HG02642 (cell line): ENCODE results near the gene KCNIP1.
"Not testable (repeated sequence)": the region's sequence is repeated elsewhere in the genome, so short reads cannot be mapped to it uniquely, and the experiment has no call there.

ENCODE experiments used
- ATAC-seq: cut with Tn5 transposase; IDR thresholded peaks from one replicate; pipeline ENCODE4 v1.9.1; 2021; ENCODE audit warnings: mild to moderate bottlenecking; ENCODE audit not compliant: unreplicated experiment, poor library complexity

The KCNIP1 gene

DNA sequence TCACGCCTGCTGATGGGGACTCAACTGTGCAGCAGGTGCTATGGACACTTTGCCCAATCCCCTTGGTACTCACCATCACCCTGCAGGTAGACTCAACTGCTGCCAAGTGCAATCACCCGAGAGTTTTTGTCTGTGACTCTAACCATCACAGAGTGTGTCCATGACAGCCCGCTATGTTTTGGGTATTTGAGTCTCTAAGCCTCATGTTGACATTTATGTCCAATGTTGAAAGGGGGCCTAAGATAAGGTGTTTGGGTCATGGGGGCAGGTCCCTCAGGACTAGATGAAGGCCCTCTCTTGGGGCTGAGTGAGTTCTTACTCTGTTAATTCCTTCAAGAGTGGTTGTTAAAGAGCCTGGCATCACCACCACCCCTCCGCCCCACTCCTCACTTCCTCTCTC lies 235.6 kb downstream of the KCNIP1 start:
- no peak for ATAC-seq

DNA sequence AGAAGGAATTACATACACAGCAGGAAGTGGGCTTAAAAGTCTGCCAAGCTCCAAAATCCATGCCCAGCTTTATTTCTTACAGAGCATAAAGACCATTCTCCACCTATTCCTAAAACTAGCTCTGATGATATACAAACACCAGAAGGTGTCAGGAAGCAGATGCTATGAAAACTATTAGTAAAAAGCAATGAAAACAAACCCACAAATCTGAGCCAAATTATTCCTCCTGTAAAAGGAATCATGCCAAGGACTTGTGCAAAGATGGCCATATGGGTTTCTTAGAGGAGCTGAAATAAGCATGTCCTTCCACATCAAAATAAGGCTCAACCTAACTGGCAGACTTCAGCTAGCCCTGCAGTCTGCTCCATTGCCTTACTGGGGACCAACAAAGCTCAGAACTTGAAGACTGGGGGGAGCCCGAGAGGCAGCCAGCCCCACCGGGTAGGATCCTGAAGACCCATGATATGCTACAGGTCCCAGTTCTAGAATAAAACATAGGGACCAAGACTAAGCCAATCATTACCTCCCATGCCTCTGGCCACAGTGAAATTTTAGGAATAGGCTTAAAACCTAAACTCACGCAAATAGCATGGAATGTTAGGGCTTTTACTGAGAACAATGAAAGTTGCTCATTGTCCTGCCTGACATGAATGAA lies 236.9 kb downstream of the KCNIP1 start:
- no peak for ATAC-seq

DNA sequence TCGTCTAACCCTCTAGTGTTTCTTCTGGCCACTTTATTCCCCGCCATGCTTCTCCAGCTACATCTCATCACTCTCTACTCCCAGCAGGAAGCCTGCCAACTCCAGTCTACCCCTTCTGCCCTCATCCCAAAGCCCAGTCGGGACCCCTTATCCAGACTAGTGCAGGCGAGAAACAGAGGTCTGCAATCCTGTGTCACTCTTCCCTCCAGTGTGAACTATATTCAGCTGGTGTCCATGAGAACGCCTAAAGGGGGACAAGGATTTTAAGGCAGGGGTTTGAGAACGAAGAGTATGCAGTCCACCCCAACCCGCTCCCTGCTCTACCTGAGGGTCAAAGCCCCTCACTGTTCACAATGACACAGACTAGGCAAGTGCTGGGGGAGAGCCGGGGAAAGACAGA lies 238.0 kb downstream of the KCNIP1 start:
- no peak for ATAC-seq

DNA sequence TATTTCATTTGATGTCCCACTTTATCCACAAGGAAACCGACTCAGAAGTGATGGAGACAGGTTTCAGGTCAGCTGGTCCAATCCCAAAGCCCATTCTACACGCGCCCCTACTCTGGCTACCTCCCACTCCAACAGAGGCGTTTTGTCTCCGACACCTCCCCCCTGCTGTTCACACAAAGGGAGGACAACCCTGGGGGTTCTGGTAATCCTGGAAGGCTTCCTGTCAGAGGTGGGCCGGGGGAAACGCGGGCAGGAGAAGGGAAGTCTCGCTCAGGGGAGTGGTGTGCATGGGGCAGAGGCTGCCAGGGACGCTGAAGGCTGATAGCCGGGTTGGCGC lies 240.0 kb downstream of the KCNIP1 start:
- no peak for ATAC-seq

DNA sequence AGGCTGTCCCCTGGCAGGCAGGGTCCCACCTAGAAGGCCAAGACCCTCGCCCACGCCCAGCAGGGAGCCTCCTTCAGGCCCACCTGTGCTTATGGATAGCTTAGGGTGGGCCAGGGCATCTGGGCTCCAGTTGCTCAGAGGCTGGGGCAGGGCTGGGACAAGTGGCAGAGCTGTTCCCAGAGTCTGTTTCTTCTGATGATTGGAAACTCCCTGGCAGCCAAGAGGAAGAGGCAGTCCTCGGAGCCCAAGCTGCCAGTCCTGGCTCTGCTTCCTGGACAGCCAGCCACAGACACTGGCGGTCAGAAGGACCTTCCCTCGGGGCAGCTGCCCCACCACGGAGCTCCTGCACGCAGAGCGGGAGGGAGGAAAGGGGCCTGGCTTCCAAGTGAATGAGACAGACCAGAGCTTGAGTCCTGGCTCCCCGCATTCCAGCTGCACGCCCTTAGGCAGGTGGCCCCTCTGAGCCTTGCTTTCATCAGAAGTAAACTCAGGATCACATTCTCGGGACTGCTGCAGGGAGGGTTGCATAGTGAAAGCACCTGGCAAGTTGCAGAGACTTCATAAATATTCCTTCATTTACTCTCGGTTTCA lies 241.8 kb downstream of the KCNIP1 start:
- no peak for ATAC-seq

DNA sequence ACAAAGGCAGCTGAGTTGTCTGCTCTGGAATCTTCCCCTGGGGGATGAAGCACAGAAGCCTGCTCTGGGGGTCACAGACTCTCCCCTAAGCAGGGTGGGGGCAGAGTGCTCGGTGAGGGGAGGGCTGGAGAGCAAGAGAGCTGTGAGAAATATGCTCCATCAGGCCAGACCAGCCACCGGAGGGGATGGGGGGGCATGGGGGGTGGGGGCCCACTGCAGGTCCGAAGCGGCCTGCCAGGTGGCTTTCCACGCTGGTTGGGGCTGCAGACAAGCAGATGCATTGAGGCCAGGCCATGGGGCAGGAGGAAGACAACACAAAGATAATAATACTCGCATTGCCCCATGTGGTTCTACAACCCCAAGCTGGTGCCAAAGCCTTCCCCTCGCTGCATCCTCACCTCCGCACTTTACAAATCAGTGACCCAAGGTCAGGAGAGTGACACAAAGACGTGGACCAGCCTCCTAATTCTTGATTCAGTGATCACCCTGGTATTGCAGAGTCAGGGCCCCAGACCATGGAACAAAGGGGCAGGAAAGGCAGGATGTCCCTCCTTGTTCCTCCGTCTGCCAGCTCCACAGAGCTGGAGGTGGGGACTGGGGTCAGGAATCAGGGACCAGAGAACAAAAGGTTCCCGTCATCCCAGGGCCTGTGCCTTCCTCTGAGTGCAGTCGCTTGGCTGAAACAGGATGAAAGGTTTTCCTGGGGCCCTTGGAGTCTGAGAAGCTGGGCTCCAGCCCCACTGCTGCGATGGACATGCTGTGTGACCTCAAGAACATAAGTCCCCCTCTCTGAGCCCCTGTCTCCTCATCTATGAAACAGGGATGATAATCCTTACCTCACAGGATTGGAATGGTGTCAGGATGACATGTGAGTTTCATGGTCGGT lies 242.5 kb downstream of the KCNIP1 start:
- ATAC-seq = no peak

DNA sequence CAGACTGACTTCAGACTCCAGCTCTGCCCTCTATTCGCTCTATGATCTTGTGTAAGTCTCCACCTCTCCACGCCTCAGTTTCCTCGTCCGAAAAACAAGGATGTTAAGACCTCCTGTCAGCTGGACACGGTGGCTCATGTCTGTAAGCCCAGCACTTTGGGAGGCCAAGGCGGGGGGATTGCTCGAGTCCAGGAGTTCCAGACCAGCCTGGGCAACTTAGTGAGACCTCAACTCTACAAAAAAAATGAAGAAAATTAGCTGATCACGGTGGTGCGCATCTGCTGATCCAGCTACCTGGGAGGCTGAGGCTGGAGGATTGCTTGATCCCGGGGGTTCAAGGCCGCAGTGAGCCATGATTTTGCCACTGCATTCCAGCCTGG lies 243.1 kb downstream of the KCNIP1 start:
- no peak for ATAC-seq

DNA sequence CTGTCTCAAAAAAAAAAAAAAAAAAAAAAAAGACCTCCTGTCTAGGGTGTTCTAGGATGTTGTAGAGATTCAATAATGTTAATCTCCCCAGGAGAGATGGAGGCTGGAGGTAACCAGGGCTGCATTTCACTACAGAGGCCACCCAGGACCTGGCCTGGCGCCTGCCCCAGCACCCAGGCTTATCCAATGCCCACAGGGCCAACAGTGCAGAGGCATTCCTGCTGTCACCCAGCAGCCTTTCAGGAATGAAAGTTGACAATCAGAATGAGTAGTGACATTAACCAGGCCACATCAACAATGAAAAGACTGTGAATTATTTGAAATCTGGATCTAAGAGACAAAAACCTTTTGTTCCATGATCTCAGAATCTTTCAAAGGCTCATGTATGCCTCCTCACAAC lies 243.5 kb downstream of the KCNIP1 start:
- ATAC-seq = no peak

DNA sequence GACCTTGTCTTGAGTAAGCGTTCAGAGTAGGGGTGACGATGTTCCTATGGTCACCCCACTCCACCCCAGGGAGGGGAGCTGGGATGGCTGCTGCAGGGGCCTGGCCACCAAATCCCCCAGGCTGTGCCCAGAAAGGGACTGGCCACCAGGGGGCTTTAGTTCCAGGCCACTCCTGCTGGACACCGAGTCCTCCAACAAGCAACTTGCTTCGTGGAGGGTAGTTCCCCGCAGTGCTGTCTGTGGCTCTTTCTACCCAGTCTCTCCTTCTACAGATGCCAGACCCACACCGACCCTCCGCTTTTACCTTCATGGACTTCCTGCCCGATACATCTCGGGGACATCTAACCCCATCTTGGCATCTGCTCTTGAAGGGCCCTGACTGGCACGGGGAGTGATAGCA lies 244.0 kb downstream of the KCNIP1 start:
- no peak for ATAC-seq

DNA sequence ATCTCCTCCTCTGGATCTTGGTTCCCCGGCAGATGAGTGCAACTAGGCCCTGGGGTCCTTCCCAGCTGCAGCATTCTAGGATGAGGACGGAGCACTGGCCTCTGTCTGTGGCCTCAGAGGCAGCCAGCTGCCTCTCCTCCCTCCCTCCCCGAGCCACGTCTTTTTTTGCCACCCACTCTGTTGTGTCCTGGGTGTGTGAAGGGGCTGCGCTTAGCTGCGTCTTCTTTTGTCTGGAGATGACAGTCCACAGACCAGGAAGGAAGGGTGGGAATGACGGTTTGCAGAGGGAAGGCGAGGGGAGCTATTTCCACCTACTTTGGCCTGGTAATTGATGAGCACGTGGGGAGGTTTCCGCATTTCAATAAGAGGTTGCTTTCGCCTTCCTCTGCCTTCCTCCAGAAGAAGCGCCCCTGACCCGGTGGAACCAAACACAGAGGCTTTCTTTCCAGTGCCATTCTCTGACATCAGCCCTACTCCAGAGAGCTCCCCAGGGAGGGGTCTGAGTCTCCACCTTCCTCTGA lies 245.2 kb downstream of the KCNIP1 start:
- no peak for ATAC-seq

DNA sequence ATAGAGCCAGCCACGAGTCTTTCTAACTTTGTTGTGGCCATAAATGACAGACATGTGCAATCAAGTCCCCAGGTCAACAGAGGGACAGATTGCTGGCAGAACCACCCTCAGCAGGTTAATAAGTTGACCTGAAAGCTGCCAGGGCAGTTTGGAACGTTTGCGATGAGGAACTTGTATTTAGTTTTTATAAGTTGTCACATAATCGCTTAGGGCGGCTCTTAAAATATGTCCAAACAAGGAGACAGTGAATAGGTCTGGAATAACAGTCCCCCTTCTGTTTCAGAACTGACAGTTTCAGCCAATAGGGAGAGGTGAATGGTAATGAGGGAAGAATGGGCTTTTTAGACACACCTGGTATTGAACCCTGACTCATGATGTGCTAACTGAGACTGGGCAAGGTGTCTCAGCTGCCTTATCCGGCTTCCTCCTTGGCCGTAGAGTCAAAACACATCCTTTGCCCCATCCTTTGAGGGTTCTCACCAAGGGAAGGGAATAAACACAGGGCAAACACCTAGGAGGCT lies 246.2 kb downstream of the KCNIP1 start:
- no peak for ATAC-seq

DNA sequence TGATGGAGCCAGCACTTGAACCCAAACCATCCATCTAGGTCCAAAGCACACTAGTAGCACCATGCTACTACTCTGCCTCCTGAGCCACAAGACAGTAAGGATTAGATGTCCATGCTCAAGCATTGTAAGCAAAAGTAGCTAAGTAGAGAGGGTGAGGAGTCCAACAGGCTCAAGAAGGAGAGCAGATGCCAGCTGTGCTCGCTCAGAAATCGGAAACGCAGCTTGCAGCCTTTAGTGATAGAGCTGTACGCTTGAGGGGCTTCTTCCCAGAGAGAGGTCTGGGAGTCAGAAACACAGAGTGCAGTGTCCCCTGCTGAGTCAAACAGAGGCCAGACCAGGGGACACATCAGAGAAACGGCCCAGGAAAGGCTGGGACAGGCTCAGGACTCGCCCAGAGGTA lies 247.0 kb downstream of the KCNIP1 start:
- ATAC-seq = no peak

DNA sequence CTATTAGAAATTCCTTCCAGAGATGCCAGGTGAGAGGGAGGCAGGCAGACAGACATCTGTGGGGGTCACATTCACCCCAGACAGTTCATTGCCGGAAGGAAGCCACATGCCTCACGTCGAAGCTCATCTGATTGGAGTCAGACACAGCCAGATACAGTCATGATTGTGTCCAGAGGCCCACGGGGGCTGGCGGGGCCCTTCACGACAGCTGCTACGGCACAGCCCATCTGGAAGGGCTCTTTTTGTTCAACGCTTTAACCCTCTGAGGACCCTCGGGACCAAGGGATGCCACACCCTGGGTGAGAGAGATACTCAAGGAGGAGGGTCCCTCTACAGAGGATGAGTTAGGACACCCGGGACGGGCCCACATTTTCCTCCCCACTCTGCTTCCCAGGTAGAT lies 247.8 kb downstream of the KCNIP1 start:
- no peak for ATAC-seq

DNA sequence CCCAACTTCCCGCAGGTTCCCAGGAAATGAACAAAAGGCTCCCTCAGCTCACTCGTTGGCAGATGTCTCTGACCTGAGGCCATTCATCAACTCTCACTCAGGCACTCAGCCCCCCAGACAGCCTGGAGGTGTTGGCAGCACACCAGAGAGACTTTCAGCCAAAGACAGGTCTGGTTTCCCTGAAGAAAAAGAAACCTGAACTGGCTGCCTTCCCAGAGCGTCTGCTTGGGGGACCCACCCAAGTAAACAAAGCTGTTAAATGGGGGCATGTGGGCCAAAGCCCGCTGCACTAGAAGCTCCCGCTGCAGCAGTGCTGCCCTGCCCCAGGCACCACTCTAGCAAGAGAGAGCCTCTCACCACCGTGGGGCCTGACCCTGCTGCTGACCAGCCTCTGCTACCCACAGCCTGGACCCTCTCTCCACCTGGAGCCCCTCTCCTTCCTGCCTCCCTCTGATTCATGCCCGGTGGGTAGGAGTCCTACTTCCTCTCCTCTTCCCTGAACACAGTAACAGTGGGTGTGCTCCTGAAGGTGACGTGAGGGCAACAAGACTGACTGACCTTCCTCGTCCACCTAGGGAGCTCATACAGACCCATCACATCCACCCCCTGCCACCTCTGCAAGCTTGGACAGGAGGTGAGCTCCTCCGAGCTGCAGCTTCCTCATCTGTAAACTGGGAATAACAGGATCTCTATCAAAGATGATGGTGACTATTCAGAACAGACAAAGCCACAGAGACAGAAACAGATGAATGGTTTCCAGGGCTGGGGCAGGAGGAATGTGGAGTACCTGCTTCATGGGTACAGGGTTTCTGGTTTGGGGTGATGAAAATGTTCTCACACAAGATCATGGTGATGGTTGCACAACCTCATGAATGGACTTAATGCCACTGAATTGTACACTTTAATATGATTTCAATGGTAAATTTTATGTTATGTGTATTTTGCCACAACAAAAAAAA lies 248.7 kb downstream of the KCNIP1 start:
- ATAC-seq = no peak

DNA sequence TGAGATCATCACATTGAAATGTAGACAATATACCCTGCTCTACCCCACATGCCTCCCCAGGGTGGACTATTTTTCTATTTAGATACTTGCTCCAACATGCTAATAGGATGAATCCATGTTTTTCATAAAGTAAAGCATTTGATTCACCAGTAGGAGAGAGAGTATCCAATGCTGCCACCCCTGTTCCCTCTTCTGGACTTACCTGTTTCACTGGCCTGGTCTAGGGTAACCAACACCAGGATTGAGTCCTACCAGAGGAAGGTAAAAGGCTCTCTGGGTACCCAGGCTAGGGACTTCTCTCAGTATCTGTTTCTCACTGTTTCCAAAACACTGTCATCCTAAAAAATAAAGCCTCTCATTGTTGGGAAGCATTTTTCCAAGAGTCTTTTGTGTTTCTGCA lies 249.5 kb downstream of the KCNIP1 start:
- ATAC-seq = no peak

DNA sequence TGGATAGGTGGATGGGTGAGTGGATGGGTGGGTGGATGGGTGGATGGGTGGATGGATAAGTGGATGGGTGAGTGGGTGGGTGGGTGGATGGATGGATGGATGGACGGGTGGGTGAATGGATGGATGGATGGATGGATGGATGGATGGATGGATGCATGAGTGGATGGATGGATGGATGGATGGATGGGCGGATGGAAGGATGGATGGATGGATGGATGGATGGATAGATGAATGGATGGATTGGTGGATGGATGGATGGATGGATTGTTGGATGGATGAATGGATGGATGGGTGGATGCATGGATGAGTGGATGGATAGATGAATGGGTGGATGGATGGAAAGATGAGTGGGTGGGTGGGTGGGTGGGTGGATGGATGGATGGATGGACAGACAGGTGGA lies 250.7 kb downstream of the KCNIP1 start:
- not testable (repeated sequence) for ATAC-seq

DNA sequence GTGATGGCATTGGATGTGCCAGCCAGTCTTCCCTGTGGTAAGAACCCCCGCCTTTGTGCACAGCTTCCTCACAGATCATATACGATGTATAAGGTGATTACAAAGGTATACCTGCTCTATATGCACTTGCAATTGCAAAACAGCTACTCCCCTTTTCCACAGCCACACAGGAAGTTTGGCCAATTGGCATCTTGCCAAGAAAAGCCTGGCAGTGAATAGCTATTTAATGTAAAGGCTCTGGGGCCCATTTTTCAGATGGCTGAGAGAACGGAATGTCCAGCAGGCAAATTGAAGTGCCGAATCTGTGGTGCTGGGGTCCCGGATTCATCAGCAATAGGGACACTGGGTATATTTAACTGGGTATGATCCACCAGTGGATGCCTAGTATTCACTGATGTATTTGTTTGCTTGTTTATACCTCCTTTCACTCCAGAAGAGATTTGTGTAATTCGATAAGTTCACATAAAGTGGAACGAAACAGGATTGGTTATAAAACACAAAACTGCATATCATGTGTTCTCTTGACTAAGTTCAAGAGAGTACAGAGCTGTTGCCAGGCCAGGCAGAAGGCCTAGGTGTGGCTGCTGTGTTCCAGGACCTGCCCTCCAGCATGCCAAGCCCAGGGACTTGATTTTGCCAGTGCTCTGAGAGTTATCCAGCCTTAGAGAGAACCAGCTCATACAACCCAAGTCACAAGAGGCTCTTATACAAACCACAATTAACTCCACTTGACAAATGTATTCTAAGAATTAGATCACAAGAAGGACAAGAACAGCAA lies 252.0 kb downstream of the KCNIP1 start:
- no peak for ATAC-seq

DNA sequence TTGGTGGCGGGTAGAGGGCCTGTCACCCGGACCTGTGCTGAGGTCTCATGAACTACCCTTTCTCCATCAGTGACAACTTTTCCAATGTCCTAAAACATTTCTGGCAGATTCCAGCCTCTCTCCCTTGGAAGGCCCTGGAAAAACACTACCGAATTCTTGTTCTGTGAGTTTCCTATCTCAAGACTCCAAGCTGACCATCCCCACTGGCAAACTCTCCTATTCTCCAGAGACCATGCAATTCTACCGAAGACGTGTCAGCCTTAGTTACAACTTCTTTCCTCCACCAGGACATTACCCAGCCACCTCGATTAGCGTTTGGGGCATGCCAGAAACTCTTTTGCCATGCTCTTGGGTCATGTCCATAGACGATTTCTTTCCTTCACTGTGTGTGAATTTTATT lies 252.9 kb downstream of the KCNIP1 start:
- ATAC-seq = no peak

DNA sequence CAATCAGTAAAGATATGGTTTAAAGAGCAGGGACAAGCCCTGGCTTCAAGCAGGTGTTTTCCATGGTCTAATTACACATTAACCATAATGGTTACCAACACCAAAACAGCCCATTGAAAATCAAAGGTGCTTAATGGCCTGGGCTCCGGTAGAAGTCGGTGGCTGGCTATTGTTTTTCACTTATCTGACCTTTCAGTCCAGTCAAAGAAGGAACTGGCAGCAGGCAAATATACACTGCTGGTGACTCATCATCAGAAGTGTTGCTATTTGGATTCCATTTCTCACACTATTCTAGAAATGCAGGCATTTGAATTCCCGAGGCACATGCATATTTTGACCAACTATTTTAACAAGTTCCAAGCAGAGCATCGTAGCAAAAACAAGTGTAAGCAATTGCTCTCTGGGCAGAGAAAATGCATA lies 253.4 kb downstream of the KCNIP1 start:
- ATAC-seq = peak; percentile 84
